HG03521 (cell line): ENCODE data around the gene TTC7B.

ENCODE experiments used
- ATAC-seq: cut with Tn5 transposase; IDR thresholded peaks from one replicate; pipeline ENCODE4 v1.9.1; 2021; ENCODE audit warnings: mild to moderate bottlenecking, moderate library complexity; ENCODE audit not compliant: unreplicated experiment

Gene TTC7B

DNA sequence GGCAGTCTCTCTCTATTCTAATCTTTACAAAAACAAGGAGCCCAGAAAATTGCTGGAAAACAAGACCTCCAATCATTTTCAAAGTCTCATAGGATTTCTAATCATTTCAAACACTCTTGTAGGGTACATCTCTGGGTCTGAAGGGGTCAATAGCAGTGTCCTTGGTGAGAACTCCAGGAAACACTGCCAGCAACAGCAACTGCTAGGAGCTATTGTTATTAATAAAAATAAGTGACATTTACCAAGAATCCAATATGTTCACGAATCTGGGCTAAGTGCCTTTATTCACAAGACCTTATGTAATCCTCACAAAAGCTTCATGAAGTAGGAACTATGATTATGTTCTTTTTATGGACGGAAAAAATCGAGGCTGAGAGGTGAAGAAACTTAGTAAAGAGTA, 72.8 kb downstream of the TTC7B start:
- no peak for ATAC-seq

DNA sequence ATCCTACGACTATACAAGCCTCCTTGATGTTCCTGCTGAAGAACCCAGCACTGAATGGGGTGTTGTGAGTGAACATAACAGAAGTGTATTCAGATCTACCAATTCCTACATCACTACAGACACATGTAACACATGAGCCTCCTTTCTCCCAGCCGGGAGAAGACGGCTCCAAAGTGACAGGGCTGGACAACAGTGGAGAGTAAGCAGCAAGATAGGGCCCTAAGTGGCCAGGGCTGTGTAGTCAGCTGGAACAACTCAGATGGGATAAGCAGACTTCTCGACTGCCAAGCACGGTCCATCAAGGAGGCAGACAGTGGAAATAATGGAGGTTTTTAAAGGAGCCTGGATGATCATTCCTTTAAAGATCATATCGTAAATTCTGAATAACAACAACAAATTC, 73.5 kb downstream of the TTC7B start:
- ATAC-seq, result no peak

DNA sequence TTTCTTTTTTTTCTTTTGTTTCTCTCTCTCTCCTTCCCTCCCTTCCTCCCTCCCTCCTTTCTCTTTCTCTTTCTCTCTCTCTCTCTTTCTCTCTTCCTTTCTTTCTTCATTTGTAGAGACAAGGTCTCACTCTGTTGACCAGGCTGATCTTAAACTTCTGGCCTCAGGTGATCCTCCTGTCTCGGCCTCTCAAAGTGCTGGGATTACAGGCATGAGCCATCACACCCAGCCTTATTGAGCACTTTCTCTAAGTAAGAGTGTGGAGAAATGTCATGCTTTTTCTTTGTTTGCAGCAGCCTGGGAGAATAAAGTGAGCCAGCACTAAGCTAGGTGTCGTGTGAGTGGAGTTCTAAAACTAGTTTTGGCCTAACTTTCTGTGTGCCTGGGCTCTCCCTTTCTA, 74.0 kb downstream of the TTC7B start:
- ATAC-seq, result no peak

DNA sequence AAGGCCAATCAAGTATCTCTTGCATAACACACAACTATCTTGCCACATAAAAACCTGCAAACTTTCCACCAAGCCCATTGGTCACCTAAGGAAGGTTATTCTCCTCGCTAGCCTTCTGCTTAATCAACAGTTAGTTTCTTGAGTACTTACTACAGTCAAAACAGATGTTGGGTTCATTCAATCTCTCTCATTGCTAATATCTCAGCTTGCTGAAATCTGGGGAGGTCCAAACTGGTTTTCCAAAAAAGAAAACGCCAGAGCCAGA, 74.6 kb downstream of the TTC7B start:
- ATAC-seq, result no peak

DNA sequence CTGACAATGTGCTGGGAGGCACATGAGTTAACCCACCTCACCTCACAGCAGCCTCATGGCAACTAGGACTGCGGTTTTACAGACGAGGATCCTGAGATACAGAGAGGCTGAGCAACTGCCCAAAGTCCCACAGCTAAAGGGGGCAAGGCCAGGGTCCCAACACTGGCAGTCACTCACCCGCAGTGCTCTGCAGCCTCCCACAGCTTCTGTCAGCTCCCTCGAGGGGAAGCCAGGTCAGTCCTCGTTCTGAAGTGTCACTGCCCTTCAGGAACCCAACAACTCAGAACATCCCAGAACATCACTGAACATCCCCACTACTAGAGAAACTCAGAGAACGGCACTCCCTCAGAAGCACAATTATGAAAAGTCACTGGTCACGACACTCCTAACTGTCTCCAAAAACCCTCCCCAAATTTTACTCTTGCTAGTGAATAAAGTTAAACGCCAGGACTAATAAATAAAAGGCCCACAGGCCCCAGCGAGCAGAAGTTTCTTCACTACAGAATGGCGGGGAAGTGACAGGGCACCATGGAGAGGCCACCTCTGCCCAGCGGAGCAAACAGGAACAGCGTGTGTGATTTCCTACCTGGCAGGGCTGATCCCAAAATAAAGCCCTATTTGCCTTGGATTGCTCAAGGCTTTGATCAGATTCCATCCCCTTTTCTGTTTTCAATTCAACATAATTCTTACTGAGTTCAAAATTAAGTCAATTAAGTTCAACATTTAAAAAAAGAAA, 75.1 kb downstream of the TTC7B start:
- ATAC-seq, result no peak

DNA sequence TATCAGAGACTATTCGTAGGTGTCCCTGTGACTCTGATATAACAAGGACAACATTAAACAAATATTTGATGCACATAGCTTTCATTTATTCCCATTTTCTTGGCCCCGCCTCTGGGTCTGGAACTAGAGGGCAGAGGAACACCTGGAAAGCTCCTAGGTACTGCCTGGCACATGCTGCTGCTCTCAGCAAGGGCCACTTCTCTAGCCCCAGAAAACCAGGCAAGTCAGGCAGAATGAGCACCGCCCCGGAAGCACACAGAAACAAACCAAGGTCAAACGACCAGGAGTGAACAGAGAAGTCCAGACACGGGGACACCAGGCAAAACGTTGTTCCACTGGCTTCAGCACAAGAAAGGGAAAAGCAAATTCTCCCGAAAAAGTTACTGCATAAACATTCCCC, 76.1 kb downstream of the TTC7B start:
- ATAC-seq, result no peak

DNA sequence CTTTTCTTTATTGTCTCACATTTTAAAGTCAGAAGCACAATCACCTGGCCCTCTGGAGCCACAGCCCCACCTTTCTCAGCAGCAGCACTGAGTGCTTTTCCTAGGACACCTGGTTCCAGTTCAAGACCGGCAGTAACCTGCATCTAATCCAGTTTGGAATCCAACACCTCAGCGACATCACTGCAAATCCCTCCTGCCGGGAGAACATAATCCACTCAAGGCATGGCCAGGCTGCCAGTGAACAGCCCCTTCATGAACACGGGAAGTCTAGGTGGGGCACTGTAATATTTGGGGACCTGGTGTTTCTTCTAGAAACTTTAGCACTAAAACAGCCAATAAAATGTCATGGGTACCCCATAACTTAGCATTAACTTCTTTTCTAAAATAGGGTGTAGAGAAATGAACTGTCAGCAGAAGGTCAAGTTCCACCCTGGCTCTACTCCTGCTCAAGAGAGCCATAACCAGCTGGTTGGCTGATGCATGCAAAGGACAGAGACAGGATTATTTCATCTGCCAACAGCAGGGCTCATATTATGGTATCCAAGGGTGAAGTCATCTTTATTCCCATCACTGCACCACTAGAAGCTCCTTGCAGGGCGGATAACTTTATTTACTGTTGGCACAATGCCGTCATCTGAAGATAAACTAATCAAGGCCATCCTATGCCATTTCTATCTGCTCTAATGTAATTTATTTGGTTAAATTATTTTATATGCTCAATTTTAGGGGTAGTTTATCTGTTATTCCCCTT, 76.7 kb downstream of the TTC7B start:
- ATAC-seq, result no peak

DNA sequence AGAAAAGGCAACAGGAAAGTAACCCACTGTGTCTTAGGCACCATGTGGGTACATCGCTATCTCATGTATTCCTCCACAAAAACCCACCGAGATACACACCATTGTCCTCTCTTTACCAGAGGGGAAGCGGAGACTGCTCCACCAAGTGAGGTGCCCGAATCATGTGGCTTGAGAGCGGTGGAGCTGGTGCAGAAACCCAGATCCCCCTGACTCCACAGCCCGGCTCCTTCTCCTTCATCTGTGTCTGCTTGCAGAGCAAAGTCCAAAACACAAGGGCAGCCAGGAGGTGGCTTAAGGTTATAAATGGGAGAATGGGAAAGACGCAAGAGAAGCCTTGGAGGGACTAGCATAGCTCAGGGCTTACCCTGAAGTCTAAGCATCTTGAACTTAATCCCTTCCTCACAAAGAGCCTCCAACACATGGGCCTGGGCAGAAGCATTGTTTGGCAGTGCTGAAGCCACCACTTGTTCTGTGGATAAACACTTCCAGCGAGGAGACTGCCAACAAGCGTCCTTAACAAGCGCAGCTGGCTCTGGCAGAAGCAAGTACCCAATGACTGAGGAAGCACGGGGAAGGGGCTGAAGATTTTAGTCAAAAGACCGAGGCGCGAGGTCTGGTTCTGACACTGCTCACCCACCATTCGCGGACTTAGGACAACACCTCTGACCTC, 83.0 kb downstream of the TTC7B start:
- ATAC-seq, result no peak

DNA sequence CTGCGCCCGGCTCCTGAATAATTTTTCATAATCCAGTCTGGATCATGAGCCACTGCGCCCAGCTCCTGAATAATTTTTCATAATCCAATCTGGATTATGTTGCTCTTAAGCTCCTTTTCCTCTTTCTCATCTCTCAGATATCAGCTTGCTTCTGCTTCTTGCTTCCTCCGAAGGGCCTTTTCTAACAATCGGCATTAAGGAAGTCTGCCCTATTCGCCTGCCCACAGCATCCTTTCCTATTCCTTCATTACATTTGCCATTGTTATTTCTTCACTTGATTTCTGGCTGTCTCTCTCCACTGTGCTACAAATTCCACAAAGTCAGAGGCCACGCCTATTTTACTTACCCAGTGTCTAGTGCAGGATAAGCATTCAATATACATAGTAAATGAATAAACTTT, 83.5 kb downstream of the TTC7B start:
- no peak for ATAC-seq

DNA sequence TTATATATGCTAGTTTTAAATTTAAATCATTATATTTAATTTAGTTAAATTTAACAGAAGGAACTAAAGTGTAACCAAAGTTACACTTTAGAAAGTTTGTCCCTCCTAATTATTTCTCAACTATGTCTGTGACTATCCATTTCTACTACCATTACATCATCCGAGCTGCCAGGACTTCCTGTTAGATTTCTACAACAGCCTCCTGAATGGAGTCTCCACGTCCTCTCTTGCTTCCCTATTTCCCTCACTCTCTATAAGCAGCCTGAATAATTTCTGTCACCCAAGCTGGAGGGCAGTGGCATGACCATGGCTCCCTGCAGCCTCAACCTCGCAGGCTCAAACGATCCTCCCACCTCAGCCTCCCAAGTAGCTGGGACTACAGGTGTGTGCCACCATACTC, 84.1 kb downstream of the TTC7B start:
- no peak for ATAC-seq

DNA sequence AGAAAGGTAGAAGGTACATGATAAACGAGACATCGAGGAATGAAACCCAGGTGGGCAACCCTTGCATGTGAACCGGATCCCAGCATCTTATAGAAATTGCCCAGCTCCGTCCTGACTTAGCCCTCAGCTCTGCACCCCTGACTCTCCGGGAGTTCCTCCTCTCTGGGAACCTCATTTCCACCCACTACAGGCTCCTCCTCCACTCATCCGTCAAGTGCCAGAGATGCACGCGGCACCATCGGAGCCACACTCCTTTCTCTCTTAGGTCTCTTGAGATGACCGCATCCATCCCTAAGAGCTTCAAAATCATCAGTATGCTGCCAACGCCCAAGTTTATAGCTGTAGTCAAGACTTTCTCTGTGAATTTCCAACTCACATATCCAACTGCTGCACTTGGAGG, 84.7 kb downstream of the TTC7B start:
- ATAC-seq, result no peak

DNA sequence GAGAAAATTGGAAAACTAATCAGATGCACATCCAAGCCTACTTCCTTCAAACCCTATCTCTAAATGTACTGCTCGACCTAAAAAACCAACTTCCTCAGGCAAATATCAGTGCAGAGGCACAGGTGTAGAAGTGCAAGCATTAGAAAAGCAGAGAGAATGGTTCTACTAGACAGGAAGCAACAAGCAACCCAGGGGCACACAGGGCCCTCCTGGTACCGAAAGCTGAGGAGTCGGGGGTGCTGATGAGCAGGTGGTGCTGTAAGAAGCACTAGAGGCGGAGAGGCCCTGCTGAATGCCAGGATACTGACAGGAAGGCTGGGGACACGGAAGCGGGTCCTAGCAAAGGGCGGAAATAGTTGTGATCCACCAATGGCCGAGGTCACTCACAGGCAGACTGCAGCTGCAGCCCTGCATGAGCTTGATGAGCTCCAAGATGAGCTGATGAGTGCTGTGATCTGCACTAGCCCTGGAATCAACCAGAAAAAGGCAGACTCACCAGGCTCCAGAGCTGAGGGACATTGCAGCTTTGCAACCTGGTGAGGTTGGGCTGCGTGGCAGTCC, 85.9 kb downstream of the TTC7B start:
- no peak for ATAC-seq

DNA sequence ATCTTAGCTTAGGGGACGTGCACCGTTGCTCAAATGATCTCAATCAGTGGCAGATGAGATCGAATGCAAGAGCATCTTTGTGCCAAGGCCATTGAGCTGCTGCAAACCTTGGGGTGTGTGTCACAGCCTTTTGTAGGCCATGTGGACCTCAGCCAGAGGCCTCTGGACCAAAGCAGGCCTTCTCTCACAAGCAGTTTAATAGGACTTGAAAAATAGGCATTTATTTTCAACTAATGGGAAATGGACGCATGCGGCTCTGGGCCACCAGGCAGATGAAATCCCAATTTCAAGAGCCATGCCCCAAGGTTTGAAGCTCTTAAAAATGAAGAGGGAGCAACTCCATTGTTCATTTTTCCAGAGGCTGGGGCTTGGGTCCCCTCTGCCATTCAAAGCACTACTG, 87.3 kb downstream of the TTC7B start:
- ATAC-seq, result no peak

DNA sequence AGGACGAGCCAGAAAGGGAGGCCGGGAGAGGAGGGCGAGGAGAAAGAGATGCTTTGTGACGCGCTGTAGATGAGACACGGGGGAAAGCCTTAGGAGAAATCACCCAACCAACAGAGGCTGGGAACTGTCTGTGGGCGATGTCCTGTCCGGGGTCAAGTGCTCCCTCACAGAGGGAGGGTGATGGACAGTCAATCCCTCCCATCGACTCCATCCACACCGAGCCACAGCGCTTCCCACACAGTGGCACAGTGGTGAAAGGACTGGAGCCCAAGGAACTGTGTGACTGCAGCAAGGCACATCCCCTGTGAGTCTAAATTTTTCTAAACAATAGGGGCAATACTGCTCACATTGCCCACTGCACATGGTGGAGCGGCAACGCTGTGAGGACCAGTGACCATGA, 89.1 kb downstream of the TTC7B start:
- no peak for ATAC-seq

DNA sequence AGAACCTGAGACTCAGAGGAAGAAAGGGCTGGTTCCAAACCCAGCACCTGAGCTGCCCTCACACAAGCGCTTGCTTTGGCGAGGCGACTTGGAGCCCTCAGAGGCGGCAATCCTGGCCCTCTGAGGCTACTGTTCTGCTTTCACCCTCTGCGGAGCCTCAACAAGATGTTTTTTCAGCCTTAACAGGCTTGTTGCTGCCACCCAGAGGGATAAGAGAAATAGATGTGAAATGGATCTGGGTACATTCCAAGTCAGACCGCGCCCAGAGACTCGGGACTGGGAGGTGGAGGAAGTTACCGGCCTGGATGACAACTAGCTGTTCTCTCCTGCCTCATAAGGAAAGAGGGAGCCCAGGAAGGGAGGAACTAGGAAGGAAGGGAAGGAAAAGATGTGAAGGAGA, 89.6 kb downstream of the TTC7B start:
- ATAC-seq, result no peak

DNA sequence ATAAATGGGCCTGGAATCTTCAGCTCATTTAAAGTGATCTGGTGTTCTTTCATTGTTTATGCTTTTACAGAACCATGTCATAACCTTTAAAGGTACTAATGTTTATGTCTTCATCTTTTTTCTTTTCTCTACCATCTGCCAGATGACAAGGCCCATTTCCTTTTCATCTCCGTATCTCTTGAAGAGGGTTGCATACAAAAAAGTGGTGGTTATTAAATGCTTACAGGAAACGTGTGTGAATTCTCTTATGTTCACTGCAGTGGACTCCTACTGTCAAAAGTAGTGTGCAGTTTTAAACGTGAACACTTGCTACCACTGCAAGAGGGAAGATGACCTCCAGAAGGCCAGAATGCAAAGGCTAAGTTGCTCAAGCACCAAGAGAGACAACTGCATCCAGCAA, 91.4 kb downstream of the TTC7B start:
- ATAC-seq, result no peak

DNA sequence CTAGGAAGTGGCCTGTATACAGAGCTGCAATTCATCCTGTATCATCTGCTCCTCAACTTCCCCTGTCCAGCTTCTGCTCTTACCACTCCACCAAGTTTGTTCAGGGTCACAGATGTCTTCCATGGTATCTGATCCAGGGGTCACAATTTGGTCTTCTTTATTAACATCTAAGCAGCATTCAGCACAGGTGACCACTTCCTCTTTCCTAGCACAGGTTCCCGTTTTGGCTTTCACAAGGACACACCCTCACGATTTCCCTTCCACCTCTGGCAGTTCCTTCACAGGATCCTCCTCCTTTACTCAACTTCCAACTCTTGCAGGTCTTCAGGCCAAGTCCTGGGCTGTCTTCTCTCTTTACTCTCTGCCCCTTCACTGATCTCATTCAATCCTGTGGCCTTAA, 93.6 kb downstream of the TTC7B start:
- ATAC-seq, result no peak

DNA sequence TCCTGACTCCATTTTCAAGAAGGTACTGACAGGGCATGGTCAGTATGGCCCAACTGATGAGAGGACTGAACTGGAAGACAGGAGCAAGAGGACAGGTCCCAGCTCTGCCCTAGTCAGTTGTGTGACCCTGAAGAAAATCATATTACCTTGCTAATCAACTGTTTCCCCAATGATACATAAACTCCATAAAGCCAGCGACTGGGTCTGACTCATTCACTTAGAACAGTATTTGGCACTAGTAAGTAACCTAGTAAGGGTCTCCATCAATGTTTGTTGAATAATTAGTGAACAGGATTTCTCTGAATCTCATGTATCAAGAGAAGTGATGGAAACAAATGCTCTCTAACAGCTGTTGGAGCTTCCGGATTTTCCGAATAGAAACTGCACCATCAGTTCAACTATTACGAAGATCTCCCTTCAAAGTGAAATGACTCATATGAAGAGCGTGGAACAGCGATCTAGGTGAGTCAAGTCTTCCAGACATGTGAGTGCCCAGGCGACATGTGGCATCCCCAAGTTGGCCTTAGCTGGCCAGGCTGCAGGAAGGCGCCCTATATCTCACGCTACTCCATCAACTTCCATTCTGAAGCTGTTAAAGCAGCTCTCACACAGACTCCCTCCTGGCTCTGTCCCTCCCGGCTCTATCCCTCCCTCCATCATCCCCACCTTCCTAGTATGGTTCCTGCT, 94.5 kb downstream of the TTC7B start:
- no peak for ATAC-seq

DNA sequence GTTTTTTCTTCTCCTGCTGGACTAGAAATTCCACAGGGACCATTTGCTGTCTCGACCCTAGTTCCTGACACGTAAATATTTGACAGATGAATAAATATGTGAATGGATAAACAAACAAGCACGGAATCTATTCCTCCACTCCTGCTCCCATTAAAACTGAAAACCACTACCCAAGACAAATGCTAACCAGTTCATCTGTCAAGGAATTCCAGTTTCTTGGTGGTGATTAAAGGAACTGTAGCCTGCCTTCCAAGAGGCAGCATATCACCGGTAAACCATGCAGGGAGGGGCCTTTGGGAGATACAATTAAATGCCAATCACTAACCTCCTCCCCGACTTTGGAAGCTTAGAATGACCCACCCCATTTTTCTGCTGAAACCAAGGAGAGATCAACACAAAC, 95.4 kb downstream of the TTC7B start:
- no peak for ATAC-seq

DNA sequence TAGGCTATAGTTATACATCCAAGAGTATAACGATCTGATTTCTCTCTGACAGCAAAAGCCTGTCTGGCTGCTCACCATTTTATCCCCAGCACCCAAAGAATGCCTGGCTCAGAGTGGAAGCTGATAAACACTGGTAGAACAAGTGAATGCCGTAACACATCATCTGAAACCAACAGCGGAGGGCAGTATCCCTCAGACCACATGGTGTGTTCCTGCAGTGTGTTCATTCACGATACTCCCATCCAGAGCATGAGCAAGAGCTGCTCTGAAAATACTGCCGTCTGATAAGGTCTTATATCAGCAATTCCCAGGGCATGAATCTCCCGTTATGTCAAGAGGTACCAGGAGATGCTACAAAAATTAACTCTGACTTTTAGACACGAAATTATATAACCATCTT, 95.9 kb downstream of the TTC7B start:
- no peak for ATAC-seq

DNA sequence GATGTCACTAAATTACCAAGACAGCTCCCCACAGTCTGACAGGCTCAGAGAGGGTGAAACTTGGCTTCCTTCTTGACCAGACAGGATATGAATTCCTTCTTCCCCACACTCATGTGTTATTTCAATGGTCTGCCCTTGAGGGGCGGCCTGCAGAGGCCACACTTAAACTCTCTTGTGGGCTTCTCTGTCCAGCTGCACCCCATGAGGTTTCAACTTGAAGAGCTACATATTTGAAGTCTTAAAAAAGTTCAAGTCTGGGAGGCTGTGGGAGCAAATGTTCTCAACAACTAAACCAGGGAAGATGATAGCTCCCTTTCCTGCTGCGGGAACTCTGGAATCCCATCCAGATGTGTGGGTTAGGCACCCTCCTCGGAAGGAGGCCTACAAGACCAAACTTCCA, 98.3 kb downstream of the TTC7B start:
- no peak for ATAC-seq

DNA sequence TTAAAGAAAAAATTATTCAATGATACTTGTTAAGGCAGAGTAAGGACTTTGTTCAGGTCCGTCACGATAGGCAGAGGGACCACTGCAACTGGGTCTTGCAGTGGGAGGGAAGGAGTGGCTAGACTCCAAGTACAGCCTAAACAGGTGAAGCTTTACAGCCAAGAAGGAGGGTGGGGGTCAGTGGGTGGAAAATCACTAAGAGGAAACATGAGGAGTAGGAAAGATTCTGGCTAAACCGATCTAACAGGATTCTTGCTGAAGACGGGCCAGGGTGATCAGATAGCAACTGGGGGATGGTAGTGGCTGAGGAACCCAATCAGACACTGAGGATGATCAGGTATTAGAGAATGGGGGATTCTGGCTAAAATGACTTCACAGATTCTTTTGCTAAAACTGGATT, 100.2 kb downstream of the TTC7B start:
- no peak for ATAC-seq
